GM12872 (cell line): ENCODE results near the gene SUCLG2.

Source experiments
- TF ChIP-seq, protein P1 (sequence below): IDR thresholded peaks from 3 replicates; pipeline ENCODE4 v1.5.1; 2011; ENCODE audit warnings: low read depth, mild to moderate bottlenecking, low read length, moderate library complexity; ENCODE audit not compliant: insufficient read depth

SUCLG2 gene

DNA sequence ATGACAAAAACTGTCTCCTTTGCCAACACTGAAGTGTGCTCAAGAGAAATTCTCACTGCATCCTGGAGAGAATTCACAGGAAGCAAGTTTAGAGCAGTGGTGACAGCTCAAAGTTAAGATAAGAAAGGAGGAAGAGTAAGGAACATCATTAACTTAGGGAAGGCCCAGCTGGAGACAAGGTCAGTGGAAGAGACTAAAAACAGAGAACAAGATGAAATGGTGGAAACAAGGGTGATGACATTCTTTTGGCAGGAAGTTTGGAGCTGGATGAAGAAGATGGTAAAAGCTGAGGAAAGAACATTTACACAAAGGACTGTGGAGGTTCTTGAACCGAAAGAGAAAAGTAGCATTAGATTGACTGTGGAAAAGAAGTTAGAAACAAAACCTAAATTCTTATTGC, 6.7 kb upstream of the SUCLG2 start:
- TF ChIP-seq, protein P1, sequence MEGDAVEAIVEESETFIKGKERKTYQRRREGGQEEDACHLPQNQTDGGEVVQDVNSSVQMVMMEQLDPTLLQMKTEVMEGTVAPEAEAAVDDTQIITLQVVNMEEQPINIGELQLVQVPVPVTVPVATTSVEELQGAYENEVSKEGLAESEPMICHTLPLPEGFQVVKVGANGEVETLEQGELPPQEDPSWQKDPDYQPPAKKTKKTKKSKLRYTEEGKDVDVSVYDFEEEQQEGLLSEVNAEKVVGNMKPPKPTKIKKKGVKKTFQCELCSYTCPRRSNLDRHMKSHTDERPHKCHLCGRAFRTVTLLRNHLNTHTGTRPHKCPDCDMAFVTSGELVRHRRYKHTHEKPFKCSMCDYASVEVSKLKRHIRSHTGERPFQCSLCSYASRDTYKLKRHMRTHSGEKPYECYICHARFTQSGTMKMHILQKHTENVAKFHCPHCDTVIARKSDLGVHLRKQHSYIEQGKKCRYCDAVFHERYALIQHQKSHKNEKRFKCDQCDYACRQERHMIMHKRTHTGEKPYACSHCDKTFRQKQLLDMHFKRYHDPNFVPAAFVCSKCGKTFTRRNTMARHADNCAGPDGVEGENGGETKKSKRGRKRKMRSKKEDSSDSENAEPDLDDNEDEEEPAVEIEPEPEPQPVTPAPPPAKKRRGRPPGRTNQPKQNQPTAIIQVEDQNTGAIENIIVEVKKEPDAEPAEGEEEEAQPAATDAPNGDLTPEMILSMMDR, result no peak

- TF ChIP-seq, protein P1, result no peak
These were observed 2.8 kb upstream of the SUCLG2 start for GRCh38 chr3:67657192-67657591.

DNA sequence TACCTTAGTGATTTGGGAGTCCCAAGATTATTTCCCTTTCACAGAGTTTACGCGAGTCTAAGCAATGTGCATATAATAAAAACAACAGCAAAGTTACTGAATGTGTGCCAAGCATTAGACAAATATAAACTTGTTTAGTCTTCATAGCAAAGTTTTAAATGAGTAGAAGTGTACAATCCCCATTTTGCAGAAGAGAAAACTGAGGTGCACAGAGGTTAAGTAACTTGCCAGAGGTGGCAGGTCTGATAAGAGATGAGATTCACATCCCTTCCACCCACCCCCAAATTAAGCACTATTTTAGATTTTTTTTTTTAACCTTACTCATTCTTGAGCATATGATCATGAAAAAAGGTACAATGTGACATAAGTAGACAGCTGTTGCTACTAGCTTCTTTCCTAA, 2.2 kb upstream of the SUCLG2 start:
- TF ChIP-seq, protein P1, result no peak

- TF ChIP-seq, protein P1, result no peak
These were observed 1.1 kb upstream of the SUCLG2 start for GRCh38 chr3:67655364-67656121.

DNA sequence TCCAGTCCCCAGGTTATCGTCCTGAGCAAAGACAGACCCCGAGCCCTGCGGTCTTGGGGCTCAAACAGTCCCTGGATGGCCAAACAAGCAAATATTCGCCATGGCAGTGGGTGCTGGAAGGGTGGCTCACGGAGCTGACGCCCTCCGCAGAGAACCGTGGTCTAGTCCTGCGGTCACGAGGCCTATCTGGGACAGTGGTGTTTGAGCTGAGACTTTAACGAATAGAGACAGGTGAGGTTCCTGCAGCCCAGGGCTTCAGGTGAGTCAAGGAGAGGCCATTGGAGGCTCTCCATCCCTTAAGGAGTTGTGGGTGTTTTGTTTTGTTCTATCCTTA, 399 bp upstream of the SUCLG2 start:
- TF ChIP-seq, protein P1, result no peak

GRCh38 chr3:67653425-67654098, 850 bp downstream of the SUCLG2 start:
- TF ChIP-seq, protein P1, result no peak

DNA sequence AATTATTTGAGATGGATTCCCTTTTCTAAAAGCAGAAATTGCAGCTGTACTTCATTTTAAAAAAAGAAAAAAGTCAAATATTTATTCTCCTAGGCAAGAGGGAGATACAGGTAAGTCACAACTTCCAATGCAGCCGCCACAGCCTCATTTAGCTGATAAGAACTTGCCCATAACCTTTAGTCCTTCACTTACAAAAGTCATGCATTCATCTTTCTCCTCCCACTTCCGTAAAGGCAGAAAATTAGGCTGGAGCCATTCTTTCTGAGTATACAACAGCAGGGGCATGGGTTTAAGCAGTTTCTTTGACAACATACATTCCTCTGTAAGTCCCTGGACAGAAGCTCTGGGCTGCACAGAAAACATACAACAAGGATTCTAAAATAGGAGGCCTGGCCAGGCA, 4.3 kb downstream of the SUCLG2 start:
- TF ChIP-seq, protein P1, result no peak
